Measurements from ENCODE around the gene NECAP2. TPM values are rescaled to one million over a fixed set of nuclear protein-coding genes. Genes with fewer than 3 reads are reported as not detected.
"Not testable (repeated sequence)": the region's sequence is repeated elsewhere in the genome, so short reads cannot be mapped to it uniquely, and the experiment has no call there.

Gene NECAP2
- total RNA-seq, 4 donors from 2014 or later: 26.2 to 43.9 (median 37.5) TPM

GRCh38 chr1:16449065-16449464 is 8.5 kb downstream of the NECAP2 start:
- DNase-seq (ENCODE audit: extremely low spot score): no peak
- no peak overlapping the region for H3K4me3 ChIP-seq
- peaks cover 27 to 100% (median 97%) of the 10 kb centered on the region in 4 donors for H3K36me3 ChIP-seq
- H3K27ac ChIP-seq (replicated peaks in 1 of 4): no peak overlapping the region
- peaks cover 1 to 6% (median 2%) of the 10 kb centered on the region in 4 donors for H3K4me1 ChIP-seq
- WGBS: 100% methylated on average over 4 of the region's 4 CpGs
- H3K27me3 ChIP-seq: no peaks in the 10 kb centered on the region
- no peaks in the 10 kb centered on the region for H3K9me3 ChIP-seq
- TF ChIP-seq CTCF (IDR thresholded peaks at IDR 0.05) (no peak), EP300 (IDR thresholded peaks at IDR 0.05) (no peak), POLR2A (IDR thresholded peaks at IDR 0.05; ENCODE audit: low read depth) (no peak), POLR2AphosphoS5 (IDR thresholded peaks at IDR 0.05) (no peak)
- intact Hi-C loops (cut with DNase I): no loop called here

DNA sequence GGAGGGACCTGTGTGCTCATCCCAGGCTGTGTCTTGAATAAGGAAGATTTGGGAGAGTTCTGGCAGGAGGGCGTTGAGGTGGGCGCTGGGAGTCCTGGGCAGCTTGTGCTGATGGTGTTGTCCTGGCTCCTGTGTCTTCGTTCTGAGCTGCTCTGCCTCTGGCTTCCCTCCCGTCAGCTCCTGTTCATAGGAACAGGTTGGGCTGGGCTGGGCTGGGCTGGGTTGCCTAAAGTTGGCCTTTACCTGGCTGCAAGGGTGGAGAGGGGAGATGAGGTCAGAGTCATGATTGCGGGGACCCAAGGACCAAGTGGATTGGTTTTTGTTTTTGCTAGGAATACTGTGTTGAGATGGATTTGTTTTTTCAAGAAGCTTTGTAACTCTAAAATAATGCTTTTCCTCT is 9.1 kb downstream of the NECAP2 start:
- intact Hi-C loops (cut with DNase I): no loop called here
- no peak for DNase-seq (ENCODE audit: extremely low spot score)
- H3K27ac ChIP-seq (replicated peaks in 1 of 4): no peak overlapping the region
- peaks cover 0 to 2% (median under 1%) of the 10 kb centered on the region in 4 donors for H3K4me1 ChIP-seq
- peaks cover 27 to 100% (median 93%) of the 10 kb centered on the region in 4 donors for H3K36me3 ChIP-seq
- H3K9me3 ChIP-seq: no peaks in the 10 kb centered on the region
- no peaks in the 10 kb centered on the region for H3K27me3 ChIP-seq
- WGBS: 88% methylated on average over 5 of the region's 5 CpGs
- no peak overlapping the region for H3K4me3 ChIP-seq
- TF ChIP-seq CTCF (IDR thresholded peaks at IDR 0.05): no peak

DNA sequence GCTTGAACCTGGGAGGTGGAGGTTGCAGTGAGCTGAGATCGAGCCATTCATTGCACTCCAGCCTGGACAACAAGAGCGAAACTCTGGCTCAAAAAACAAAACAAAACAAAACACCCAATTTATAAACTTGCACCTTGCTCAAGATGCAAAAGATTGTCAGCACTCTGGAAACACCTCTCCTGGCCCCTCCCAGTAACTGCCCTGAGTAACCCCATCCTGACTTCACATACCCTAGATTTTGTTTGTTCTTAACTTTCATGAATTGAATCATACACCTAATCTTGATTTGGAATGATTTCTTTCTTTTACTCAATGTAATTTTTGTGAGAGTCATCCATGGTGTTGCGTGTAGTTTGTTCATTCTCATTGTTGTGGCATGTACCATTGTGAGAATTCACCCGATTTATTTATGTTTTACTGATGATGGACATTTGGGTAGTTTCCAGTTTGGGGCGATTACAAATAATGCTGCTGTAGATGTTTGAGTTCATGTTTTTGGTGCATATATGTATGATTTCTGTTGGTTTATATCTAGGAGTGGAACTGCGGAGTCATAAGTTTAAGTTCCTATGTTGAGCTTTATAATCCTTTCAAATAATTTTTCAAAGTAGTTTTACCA is 10.4 kb downstream of the NECAP2 start:
- no peaks in the 10 kb centered on the region for H3K9me3 ChIP-seq
- no peaks in the 10 kb centered on the region for H3K27me3 ChIP-seq

GRCh38 chr1:16451841-16452528 is 11.5 kb downstream of the NECAP2 start:
- intact Hi-C loops (cut with DNase I): no loop called here
- WGBS: 74% methylated on average over 13 of the region's 13 CpGs
- peaks cover 44 to 100% (median 94%) of the 10 kb centered on the region in 4 donors for H3K36me3 ChIP-seq

More for the DNA sequence above, 10.4 kb downstream of the NECAP2 start:
- DNase-seq (ENCODE audit: extremely low spot score): no peak
- TF ChIP-seq EP300 (IDR thresholded peaks at IDR 0.05): no peak
- no peak for TF ChIP-seq POLR2AphosphoS5 (IDR thresholded peaks at IDR 0.05)
- no peak for TF ChIP-seq CTCF (IDR thresholded peaks at IDR 0.05)
- no peak for TF ChIP-seq POLR2A (IDR thresholded peaks at IDR 0.05; ENCODE audit: low read depth)
- Histone ChIP-seq H3K4me1 (peaks cover 0 to 2% (median 0%) of the 10 kb centered on the region in 4 donors), H3K27ac (replicated peaks in 1 of 4) (no peak overlapping the region), H3K36me3 (peaks cover 37 to 100% (median 92%) of the 10 kb centered on the region in 4 donors), H3K4me3 (no peak overlapping the region)
- intact Hi-C loops (cut with DNase I): no loop called here
- WGBS: 75% methylated on average over 6 of the region's 6 CpGs

GRCh38 chr1:16454909-16455308 is 14.4 kb downstream of the NECAP2 start:
- 92% methylated on average over 3 of the region's 3 CpGs for WGBS
- intact Hi-C loops (cut with DNase I); H3K9me3 ChIP-seq; H3K27me3 ChIP-seq; DNase-seq (ENCODE audit: extremely low spot score); H3K27ac ChIP-seq (replicated peaks in 1 of 4); H3K4me3 ChIP-seq; H3K4me1 ChIP-seq: not testable (repeated sequence)
- peaks cover 47 to 100% (median 88%) of the 10 kb centered on the region in 4 donors for H3K36me3 ChIP-seq

More at GRCh38 chr1:16451841-16452528, 11.5 kb downstream of the NECAP2 start:
- H3K9me3 ChIP-seq: no peaks in the 10 kb centered on the region
- no peak for DNase-seq (ENCODE audit: extremely low spot score)
- H3K27ac ChIP-seq (replicated peaks in 1 of 4): no peak overlapping the region
- TF ChIP-seq POLR2A (IDR thresholded peaks at IDR 0.05; ENCODE audit: low read depth) (no peak), POLR2AphosphoS5 (IDR thresholded peaks at IDR 0.05) (no peak), EP300 (IDR thresholded peaks at IDR 0.05) (no peak), CTCF (IDR thresholded peaks at IDR 0.05) (no peak)
- H3K4me3 ChIP-seq: no peak overlapping the region
- no peaks in the 10 kb centered on the region for H3K27me3 ChIP-seq
- H3K4me1 ChIP-seq: peaks cover 0 to 2% (median 0%) of the 10 kb centered on the region in 4 donors

- H3K4me3 ChIP-seq; H3K27me3 ChIP-seq; H3K9me3 ChIP-seq; intact Hi-C loops (cut with DNase I); H3K27ac ChIP-seq (replicated peaks in 1 of 4); DNase-seq (ENCODE audit: extremely low spot score); H3K4me1 ChIP-seq: not testable (repeated sequence)
- 92% methylated on average over 8 of the region's 10 CpGs for WGBS
- peaks cover 47 to 99% (median 84%) of the 10 kb centered on the region in 4 donors for H3K36me3 ChIP-seq
Measured at GRCh38 chr1:16456151-16456550, 15.6 kb downstream of the NECAP2 start.

Data from esophagus muscularis mucosa (tissue), 4 donors.